HepG2 (cell line): ENCODE measurements around the gene ANAPC2. TPM values are rescaled to one million over a fixed set of nuclear protein-coding genes. Genes with fewer than 3 reads are reported as not detected.

Source experiments
- DBP ChIP-seq: sonication (generic); formaldehyde crosslinking; IDR thresholded peaks from 2 replicates; pipeline ENCODE4 v1.4.0; 2020; ENCODE audit warnings: missing genetic modification reagents; ENCODE audit errors: not compliant biosample characterization
- DDIT3 ChIP-seq: sonication (generic); formaldehyde crosslinking; IDR thresholded peaks from 2 replicates; pipeline ENCODE4 v1.4.0; 2020; ENCODE audit warnings: mild to moderate bottlenecking, missing genetic modification reagents
- NFIC ChIP-seq: IDR thresholded peaks from 2 replicates; pipeline ENCODE4 v1.6.1; 2012; ENCODE audit warnings: mild to moderate bottlenecking, low read length, inconsistent platforms
- REST ChIP-seq, 2 experiments: IDR thresholded peaks; 2 replicates each; pipeline ENCODE4 v1.6.1; 2011 to 2012; ENCODE audit warnings: low read length in 2 of 2, borderline replicate concordance in 1 of 2, low read depth in 1 of 2, mild to moderate bottlenecking in 1 of 2, moderate library complexity in 1 of 2
- TSC22D2 ChIP-seq: sonication (generic); formaldehyde crosslinking; IDR thresholded peaks from 2 replicates; pipeline ENCODE4 v1.5.1; 2020; ENCODE audit warnings: missing genetic modification reagents, mild to moderate bottlenecking, borderline replicate concordance
- ZNF460 ChIP-seq: sonication (generic); formaldehyde crosslinking; IDR thresholded peaks from 2 replicates; pipeline ENCODE4 v1.5.1; 2020; ENCODE audit warnings: missing genetic modification reagents, mild to moderate bottlenecking, borderline replicate concordance
- ZNF512 ChIP-seq: sonication (generic); formaldehyde crosslinking; IDR thresholded peaks from 2 replicates; pipeline ENCODE4 v1.4.0; 2020; ENCODE audit warnings: mild to moderate bottlenecking, missing genetic modification reagents
- ZNF597 ChIP-seq: sonication (generic); formaldehyde crosslinking; IDR thresholded peaks from 2 replicates; pipeline ENCODE4 v1.5.0; 2020; ENCODE audit warnings: missing genetic modification reagents
- ZNF772 ChIP-seq: sonication (generic); formaldehyde crosslinking; IDR thresholded peaks from 2 replicates; pipeline ENCODE4 v1.5.0; 2020; ENCODE audit warnings: mild to moderate bottlenecking, missing genetic modification reagents
- polyA plus RNA-seq, 8 experiments: library from polyadenylated mRNA; depleted of rRNA in 3 of 8; stranded (reverse) in 7 of 8; unstranded in 1 of 8; fragments of >200 nt; fragmentation: Illumina TruSeq in 4 of 8; extraction: Trizol in 4 of 8; gene quantifications; 2 replicates each; pipeline versions ENCODE4 v1.2.1 to v1.2.3, GENCODE V29; 2011 to 2016; ENCODE audit warnings: low read depth in 4 of 8, missing spikeins in 1 of 8, mixed read lengths in 1 of 8; ENCODE audit not compliant: insufficient read depth in 1 of 8
- total RNA-seq, 5 experiments: library from RNA; depleted of rRNA; stranded (reverse); fragments of >200 nt; fragmentation: Illumina TruSeq; extraction: Trizol; gene quantifications; 2 replicates each; pipeline ENCODE4 v1.2.3, GENCODE V29; 2016; ENCODE audit warnings: low read depth in 1 of 5

Gene ANAPC2
- total and polyA plus RNA-seq, 2 of the 13 experiments (the other 11 are each of a cell fraction or from before 2014, with no cell fraction given): 12.3 to 15.4 TPM

- TF ChIP-seq ZNF772 (CRISPR knock-in tag) (no peak), ZNF512 (CRISPR knock-in tag) (no peak), DDIT3 (CRISPR knock-in tag) (no peak), DBP (CRISPR knock-in tag) (no peak), NFIC (no peak), ZNF597 (CRISPR knock-in tag) (no peak), REST (IDR thresholded peaks at IDR 0.05; ENCODE audit: borderline replicate concordance in 1 of 2, low read depth in 1 of 2, low read length in 2 of 2) (no peak), ZNF460 (CRISPR knock-in tag) (no peak), TSC22D2 (no peak)
Observed at GRCh38 chr9:137183980-137184595, 4.3 kb downstream of the ANAPC2 start (continued).
